K562 (cell line): Measurements from ENCODE around the gene TM4SF5. TPM values are rescaled to one million over a fixed set of nuclear protein-coding genes. Genes with fewer than 3 reads are reported as not detected.

Experiments
- ATF1 ChIP-seq, 2 experiments: fragments of 450-650 bp in 1 of 2; IDR thresholded peaks; 2 replicates each; pipeline ENCODE4 v1.6.1; 2016; ENCODE audit warnings: missing compliant biosample characterization in 1 of 2, missing genetic modification characterization in 1 of 2
- CHD2 ChIP-seq: IDR thresholded peaks from 2 replicates; pipeline ENCODE4 v1.6.1; 2011; ENCODE audit warnings: low read depth, low read length
- CTCFL ChIP-seq: IDR thresholded peaks from 2 replicates; pipeline ENCODE4 v1.6.1; 2011; ENCODE audit warnings: borderline replicate concordance, low read depth, mild to moderate bottlenecking, moderate library complexity, low read length; ENCODE audit not compliant: insufficient read depth, poor library complexity, severe bottlenecking
- EP400 ChIP-seq: fragments of 450-650 bp; IDR thresholded peaks from 2 replicates; pipeline ENCODE4 v1.6.1; 2017; ENCODE audit warnings: antibody characterized with exemption, mild to moderate bottlenecking, moderate library complexity
- ESRRA ChIP-seq: fragments of 450-650 bp; IDR thresholded peaks from 2 replicates; pipeline ENCODE4 v1.6.1; 2014; ENCODE audit warnings: low read depth, mild to moderate bottlenecking, moderate library complexity, borderline replicate concordance
- JUND ChIP-seq, 2 experiments: IDR thresholded peaks; 2 replicates in 1 of 2; 3 replicates in 1 of 2; pipeline ENCODE4 v1.6.1; 2011; ENCODE audit warnings: borderline replicate concordance in 2 of 2, low read depth in 2 of 2, low read length in 2 of 2, improper control_type of control experiment in 1 of 2, missing biosample characterization in 1 of 2, missing genetic modification characterization in 1 of 2, missing genetic modification reagents in 1 of 2
- KAT2B ChIP-seq: IDR thresholded peaks from one replicate; pipeline ENCODE4 v1.6.1; 2012; ENCODE audit warnings: low read depth, mild to moderate bottlenecking, control low read depth, inconsistent platforms, low read length, moderate library complexity
- MAZ ChIP-seq, 2 experiments: fragments of 450-650 bp in 1 of 2; sonication (generic) in 1 of 2; formaldehyde crosslinking; IDR thresholded peaks in 1 of 2; conservative IDR thresholded peaks in 1 of 2; 2 replicates each; pipeline versions ENCODE4 v1.4.0 to v1.5.0; 2020; ENCODE audit warnings: mild to moderate bottlenecking in 1 of 2, missing genetic modification reagents in 1 of 2
- MBD1 ChIP-seq: fragments of 250-450 bp; sonication (Bioruptor Pico); IDR thresholded peaks from 2 replicates; pipeline ENCODE4 v1.8.0; 2022; ENCODE audit warnings: inconsistent platforms
- NFIC ChIP-seq: fragments of 450-650 bp; IDR thresholded peaks from 2 replicates; pipeline ENCODE4 v1.6.1; 2017; ENCODE audit warnings: mild to moderate bottlenecking, inconsistent platforms
- PHF8 ChIP-seq: fragments of 200-600 bp; sonication (generic); IDR thresholded peaks from 2 replicates; pipeline ENCODE4 v1.6.1; 2012; ENCODE audit warnings: mixed run types, mild to moderate bottlenecking, inconsistent platforms, low read length, moderate library complexity, borderline replicate concordance
- POLR2A ChIP-seq: fragments of 450-650 bp; conservative IDR thresholded peaks from 2 replicates; pipeline ENCODE4 v1.6.1; 2016
- RBM22 ChIP-seq: fragments of 200-400 bp; formaldehyde crosslinking; IDR thresholded peaks from 2 replicates; pipeline ENCODE4 v1.6.1; 2018; ENCODE audit warnings: low read length, low read depth; ENCODE audit not compliant: poor library complexity, severe bottlenecking
- RBM25 ChIP-seq: fragments of 200-400 bp; formaldehyde crosslinking; IDR thresholded peaks from 2 replicates; pipeline ENCODE4 v1.6.1; 2018; ENCODE audit warnings: low read length, low read depth, moderate library complexity; ENCODE audit not compliant: severe bottlenecking
- RCOR1 ChIP-seq, 2 experiments: IDR thresholded peaks; 2 replicates each; pipeline ENCODE4 v1.6.1; 2012; ENCODE audit warnings: low read depth in 2 of 2, low read length in 2 of 2, borderline replicate concordance in 1 of 2, improper control_type of control experiment in 1 of 2
- SIN3A ChIP-seq, 2 experiments: fragments of 150-350 bp in 1 of 2; IDR thresholded peaks; 2 replicates each; pipeline ENCODE4 v1.6.1; 2011 to 2016; ENCODE audit warnings: borderline replicate concordance in 2 of 2, low read depth in 2 of 2, low read length in 2 of 2, mild to moderate bottlenecking in 2 of 2, moderate library complexity in 2 of 2; ENCODE audit not compliant: control insufficient read depth in 1 of 2
- SRF ChIP-seq, 2 experiments: fragments of 250-450, 450-650 bp in 1 of 2; sonication (Bioruptor Pico) in 1 of 2; sonication (generic) in 1 of 2; formaldehyde crosslinking; IDR thresholded peaks; 2 replicates each; pipeline versions ENCODE4 v1.5.0 to v1.5.1; 2020 to 2022; ENCODE audit warnings: mild to moderate bottlenecking in 1 of 2, missing genetic modification reagents in 1 of 2
- STAG1 ChIP-seq: sonication (generic); formaldehyde crosslinking; IDR thresholded peaks from 2 replicates; pipeline ENCODE4 v1.5.0; 2020; ENCODE audit warnings: missing genetic modification reagents, borderline replicate concordance
- TBP ChIP-seq: optimal IDR thresholded peaks from 2 replicates; pipeline ENCODE3; 2011; ENCODE audit warnings: low read depth, low read length, improper control_type of control experiment
- ZNF764 ChIP-seq: fragments of 250-450 bp; sonication (Bioruptor Pico); IDR thresholded peaks from 2 replicates; pipeline ENCODE4 v1.4.0; 2020; ENCODE audit warnings: low read depth, mild to moderate bottlenecking, moderate library complexity
- polyA plus RNA-seq, 8 experiments: library from polyadenylated mRNA; depleted of rRNA in 4 of 8; stranded (reverse) in 5 of 8; unstranded in 3 of 8; fragments of >200 nt; fragmentation: Nextera tagmentation in 2 of 8; fragmentation: Illumina TruSeq in 1 of 8; extraction: Ambion mirVana in 2 of 8; extraction: Trizol in 1 of 8; gene quantifications; 2 replicates each; pipeline versions ENCODE4 v1.2.1 to v1.2.3, GENCODE V29; 2011 to 2014; ENCODE audit warnings: inconsistent platforms in 1 of 8, missing spikeins in 1 of 8
- total RNA-seq, 7 experiments: library from RNA; depleted of rRNA in 6 of 7; stranded (reverse); fragments of >200 nt in 6 of 7; fragmentation: Illumina TruSeq in 2 of 7; extraction: Trizol in 2 of 7; gene quantifications; 2 replicates each; pipeline versions ENCODE4 v1.2.1 to v1.2.3, GENCODE V29; 2011 to 2021; ENCODE audit warnings: low replicate concordance in 1 of 7

The TM4SF5 gene
- total and polyA plus RNA-seq, 9 of the 15 experiments (the other 6 are each of a cell fraction or from before 2014, with no cell fraction given): not detected

GRCh38 chr17:4789951-4790704, 18.4 kb downstream of the TM4SF5 start (continued):
- TF ChIP-seq ZNF764 (peak; percentile 75; the same call in 1 of the 2 replicates), JUND (IDR thresholded peaks at IDR 0.05; ENCODE audit: borderline replicate concordance, low read depth, low read length) (peak; percentile 13; the same call in 1 of the 2 replicates), JUND (tag; IDR thresholded peaks at IDR 0.05; ENCODE audit: borderline replicate concordance, low read depth, low read length) (no peak; the same call in 2 of the 3 replicates), PHF8 (peak; percentile 85; the same call in 1 of the 2 replicates), CTCFL (peak; percentile 96), ESRRA (peak; percentile 62; the same call in 1 of the 2 replicates), RCOR1 (IDR thresholded peaks at IDR 0.05; ENCODE audit: borderline replicate concordance in 1 of 2, low read depth in 2 of 2, low read length in 2 of 2) (peak in 1 of 2 experiments; percentile 46; a peak in 1 of 4 replicates), RBM25 (peak; percentile 60), ATF1 (CRISPR knock-in tag; IDR thresholded peaks at IDR 0.05) (peak; percentile 27; the same call in 1 of the 2 replicates), ATF1 (tag; IDR thresholded peaks at IDR 0.05) (peak; percentile 93), POLR2A (peak; percentile 69; the same call in 1 of the 2 replicates), STAG1 (peak; percentile 56; the same call in 1 of the 2 replicates), NFIC (peak; percentile 27), EP400 (peak; percentile 50; the same call in 1 of the 2 replicates), SIN3A (IDR thresholded peaks at IDR 0.05; ENCODE audit: borderline replicate concordance in 2 of 2, control insufficient read depth in 1 of 2, low read depth in 2 of 2, low read length in 2 of 2) (no peak), CHD2 (peak; percentile 24; the same call in 1 of the 2 replicates), TBP (peak; percentile 37), MAZ (CRISPR knock-in tag; conservative IDR thresholded peaks at IDR 0.05 in 1 of 2, IDR thresholded peaks at IDR 0.05 in 1 of 2) (peak; percentile 70 to 84), SRF (CRISPR knock-in tag; IDR thresholded peaks at IDR 0.05) (peak in 1 of 2 experiments; percentile 45; a peak in 2 of 4 replicates), RBM22 (peak; percentile 60), KAT2B (peak; percentile 85), MBD1 (CRISPR knock-in tag) (no peak)
